Keratinocyte (primary cell): Measurements from ENCODE around the gene L3MBTL4. TPM values are rescaled to one million over a fixed set of nuclear protein-coding genes. Genes with fewer than 3 reads are reported as not detected.

Source experiments
- DNase-seq: peaks from one replicate; pipeline ENCODE4 v3.0.0-alpha.2; 2011; ENCODE audit warnings: low read depth, missing footprints, low spot score
- FAIRE-seq: peaks from 2 replicates; lab custom pipeline; 2011; peaks lifted over from hg19 to GRCh38; lab: Jason Lieb, UNC
- H2AFZ ChIP-seq: 2 replicates; pipeline ENCODE4 v1.6.0; 2012; ENCODE audit warnings: low read length, control low read depth, inconsistent platforms; ENCODE audit not compliant: control insufficient read depth
- H3K27ac ChIP-seq: 2 replicates; pipeline ENCODE4 v1.5.1; 2011; ENCODE audit warnings: low read length; ENCODE audit not compliant: control insufficient read depth, insufficient read depth
- H3K27me3 ChIP-seq: 3 replicates; pipeline ENCODE4 v1.6.0; 2011; ENCODE audit warnings: low read length; ENCODE audit not compliant: control insufficient read depth, insufficient read depth; ENCODE audit errors: extremely low read depth
- H3K36me3 ChIP-seq, 2 experiments: 2 replicates in 1 of 2; 3 replicates in 1 of 2; pipeline ENCODE4 v1.5.1; 2011; ENCODE audit warnings: low read length in 2 of 2, mild to moderate bottlenecking in 1 of 2; ENCODE audit not compliant: control insufficient read depth in 2 of 2, insufficient read depth in 2 of 2; ENCODE audit errors: extremely low read depth in 1 of 2
- H3K4me1 ChIP-seq: 3 replicates; pipeline ENCODE4 v1.5.1; 2011; ENCODE audit warnings: low read length; ENCODE audit not compliant: control insufficient read depth, insufficient read depth; ENCODE audit errors: extremely low read depth
- H3K4me2 ChIP-seq: 3 replicates; pipeline ENCODE4 v1.6.0; 2011; ENCODE audit warnings: low read depth, low read length; ENCODE audit not compliant: control insufficient read depth, insufficient read depth; ENCODE audit errors: extremely low read depth
- H3K4me3 ChIP-seq, 3 experiments: fragments of 200-600 bp in 1 of 3; sonication (generic) in 1 of 3; 2 replicates in 2 of 3; 3 replicates in 1 of 3; pipeline ENCODE4 v1.5.1; 2011 to 2016; ENCODE audit warnings: low read length in 3 of 3, mild to moderate bottlenecking in 3 of 3, control low read depth in 2 of 3, inconsistent platforms in 1 of 3, low read depth in 1 of 3, mixed read lengths in 1 of 3, mixed run types in 1 of 3, moderate library complexity in 1 of 3; ENCODE audit not compliant: control insufficient read depth in 2 of 3, insufficient read depth in 2 of 3; ENCODE audit errors: extremely low read depth in 1 of 3
- H3K79me2 ChIP-seq: 2 replicates; pipeline ENCODE4 v1.6.0; 2012; ENCODE audit warnings: low read length; ENCODE audit not compliant: control insufficient read depth, insufficient read depth
- H3K9ac ChIP-seq: 3 replicates; pipeline ENCODE4 v1.6.0; 2011; ENCODE audit warnings: low read length; ENCODE audit not compliant: control insufficient read depth, insufficient read depth; ENCODE audit errors: extremely low read depth
- H3K9me1 ChIP-seq: 3 replicates; pipeline ENCODE4 v1.6.0; 2011; ENCODE audit warnings: low read length; ENCODE audit not compliant: control insufficient read depth, insufficient read depth; ENCODE audit errors: extremely low read depth
- H3K9me3 ChIP-seq: 2 replicates; pipeline ENCODE4 v1.5.1; 2012; ENCODE audit warnings: low read depth, low read length; ENCODE audit not compliant: control insufficient read depth
- H4K20me1 ChIP-seq: 3 replicates; pipeline ENCODE4 v1.6.0; 2011; ENCODE audit warnings: low read length; ENCODE audit not compliant: control insufficient read depth, insufficient read depth; ENCODE audit errors: extremely low read depth
- CTCF ChIP-seq, 3 experiments: IDR thresholded peaks in 1 of 3; conservative IDR thresholded peaks in 1 of 3; optimal IDR thresholded peaks in 1 of 3; 2 replicates in 2 of 3; 3 replicates in 1 of 3; pipeline versions ENCODE3 to v1.5.1; 2011; ENCODE audit warnings: low read length in 3 of 3, mild to moderate bottlenecking in 3 of 3, moderate library complexity in 2 of 3, control low read depth in 1 of 3, inconsistent platforms in 1 of 3; ENCODE audit not compliant: insufficient read depth in 2 of 3; ENCODE audit errors: extremely low read depth in 1 of 3
- EZH2 ChIP-seq: IDR thresholded peaks from one replicate; pipeline ENCODE4 v1.6.1; 2012; ENCODE audit warnings: inconsistent platforms, mild to moderate bottlenecking, low read length, moderate library complexity
- dilution Hi-C: fragments of 300-500 bp; cut with MboI; formaldehyde crosslinking; loops from one replicate; pipeline ENCODE4 v1.7.0; 2020; ENCODE audit warnings: low sequenced_read_pairs; ENCODE audit not compliant: extremely low pct_ligation_motif_present
- polyA plus RNA-seq, 5 experiments: library from polyadenylated mRNA; depleted of rRNA in 3 of 5; stranded (reverse) in 3 of 5; stranded (forward) in 1 of 5; unstranded in 1 of 5; fragments of >200 nt; gene quantifications; 1 replicate in 1 of 5; 2 replicates in 3 of 5; 3 replicates in 1 of 5; pipeline versions ENCODE4 v1.2.1 to v1.2.3, GENCODE V29; 2011 to 2012; ENCODE audit warnings: missing spikeins in 2 of 5, low read depth in 1 of 5, low replicate concordance in 1 of 5

The L3MBTL4 gene
- polyA plus RNA-seq, 1 donor (not counting 4 experiments of a cell fraction or from before 2014, with no cell fraction given), result 0.17 TPM

GRCh38 chr18:6328621-6329010 lies 86.1 kb downstream of the L3MBTL4 start:
- DNase-seq (no peak), FAIRE-seq (no peak)
- H3K9me1 ChIP-seq, result no peaks in the 10 kb centered on the region
- H4K20me1 ChIP-seq, result no peaks in the 10 kb centered on the region
- no peak overlapping the region for H3K27ac ChIP-seq
- H3K4me2 ChIP-seq, result no peak overlapping the region
- TF ChIP-seq EZH2, result no peak
- TF ChIP-seq CTCF (optimal IDR thresholded peaks at IDR 0.05 in 1 of 3, IDR thresholded peaks at IDR 0.05 in 1 of 3, conservative IDR thresholded peaks at IDR 0.05 in 1 of 3; ENCODE audit: extremely low read depth in 1 of 3, insufficient read depth in 2 of 3, low read length in 3 of 3), result no peak
- H2AFZ ChIP-seq, result no peak overlapping the region
- no peak overlapping the region for H3K4me3 ChIP-seq
- H3K9ac ChIP-seq, result no peak overlapping the region
- H3K36me3 ChIP-seq, result no peaks in the 10 kb centered on the region
- dilution Hi-C loops, result no loop called here
- peaks cover 3% of the 10 kb centered on the region for H3K9me3 ChIP-seq
- no peaks in the 10 kb centered on the region for H3K4me1 ChIP-seq
- no peaks in the 10 kb centered on the region for H3K79me2 ChIP-seq
- no peaks in the 10 kb centered on the region for H3K27me3 ChIP-seq

- Histone ChIP-seq H4K20me1 (no peaks in the 10 kb centered on the region), H3K79me2 (no peaks in the 10 kb centered on the region), H3K27ac (no peak overlapping the region), H3K9ac (no peak overlapping the region), H3K4me2 (no peak overlapping the region), H3K36me3 (no peaks in the 10 kb centered on the region), H2AFZ (no peak overlapping the region), H3K9me1 (no peaks in the 10 kb centered on the region), H3K4me3 (no peak overlapping the region), H3K4me1 (no peaks in the 10 kb centered on the region), H3K9me3 (peaks cover 3% of the 10 kb centered on the region), H3K27me3 (no peaks in the 10 kb centered on the region)
- FAIRE-seq, result no peak
- dilution Hi-C loops, result no loop called here
- TF ChIP-seq EZH2, result no peak
- no peak for TF ChIP-seq CTCF (optimal IDR thresholded peaks at IDR 0.05 in 1 of 3, IDR thresholded peaks at IDR 0.05 in 1 of 3, conservative IDR thresholded peaks at IDR 0.05 in 1 of 3; ENCODE audit: extremely low read depth in 1 of 3, insufficient read depth in 2 of 3, low read length in 3 of 3)
- DNase-seq, result no peak
Measured at GRCh38 chr18:6327895-6328620, 86.7 kb downstream of the L3MBTL4 start.
